IMR-90 (cell line): ENCODE results near the gene IVL.

Experiments
- BHLHE40 ChIP-seq: fragments of 150-350 bp; IDR thresholded peaks from 2 replicates; pipeline ENCODE4 v1.6.1; 2016; ENCODE audit warnings: mild to moderate bottlenecking, low read depth, low read length
- CEBPB ChIP-seq: IDR thresholded peaks from 2 replicates; pipeline ENCODE4 v1.6.1; 2012; ENCODE audit warnings: low read depth, low read length, improper control_type of control experiment
- FOS ChIP-seq: fragments of 150-350 bp; IDR thresholded peaks from 2 replicates; pipeline ENCODE4 v1.6.1; 2016; ENCODE audit warnings: low read depth, low read length
- MXI1 ChIP-seq: IDR thresholded peaks from 2 replicates; pipeline ENCODE4 v1.6.1; 2012; ENCODE audit warnings: low read depth, mild to moderate bottlenecking, low read length, moderate library complexity, borderline replicate concordance
- NFE2L2 ChIP-seq: fragments of 150-350 bp; IDR thresholded peaks from 2 replicates; pipeline ENCODE4 v1.6.1; 2016; ENCODE audit warnings: low read depth, mild to moderate bottlenecking, low read length
- POLR2A ChIP-seq: IDR thresholded peaks from 2 replicates; pipeline ENCODE4 v1.6.1; 2012; ENCODE audit warnings: mild to moderate bottlenecking, low read depth, low read length
- RAD21 ChIP-seq: IDR thresholded peaks from 2 replicates; pipeline ENCODE4 v1.6.1; 2012; ENCODE audit warnings: low read length, improper control_type of control experiment
- RCOR1 ChIP-seq: IDR thresholded peaks from 2 replicates; pipeline ENCODE4 v1.6.1; 2012; ENCODE audit warnings: mild to moderate bottlenecking, low read length, improper control_type of control experiment; ENCODE audit not compliant: insufficient replicate concordance
- SMC3 ChIP-seq: fragments of 150-350 bp; IDR thresholded peaks from 2 replicates; pipeline ENCODE4 v1.6.1; 2016; ENCODE audit warnings: low read depth, mild to moderate bottlenecking, antibody characterized with exemption, low read length, moderate library complexity
- TF ChIP-seq, protein P1 (sequence below): conservative IDR thresholded peaks from 2 replicates; pipeline ENCODE4 v1.5.1; 2012; ENCODE audit warnings: mild to moderate bottlenecking, low read depth, low read length, improper control_type of control experiment
- TF ChIP-seq, protein P2 (sequence below): fragments of 150-350 bp; IDR thresholded peaks from 2 replicates; pipeline ENCODE4 v1.6.1; 2016; ENCODE audit warnings: low read depth, mild to moderate bottlenecking, low read length, moderate library complexity, borderline replicate concordance

- TF ChIP-seq SMC3, result no peak
- TF ChIP-seq RCOR1, result no peak
- TF ChIP-seq, protein P1, sequence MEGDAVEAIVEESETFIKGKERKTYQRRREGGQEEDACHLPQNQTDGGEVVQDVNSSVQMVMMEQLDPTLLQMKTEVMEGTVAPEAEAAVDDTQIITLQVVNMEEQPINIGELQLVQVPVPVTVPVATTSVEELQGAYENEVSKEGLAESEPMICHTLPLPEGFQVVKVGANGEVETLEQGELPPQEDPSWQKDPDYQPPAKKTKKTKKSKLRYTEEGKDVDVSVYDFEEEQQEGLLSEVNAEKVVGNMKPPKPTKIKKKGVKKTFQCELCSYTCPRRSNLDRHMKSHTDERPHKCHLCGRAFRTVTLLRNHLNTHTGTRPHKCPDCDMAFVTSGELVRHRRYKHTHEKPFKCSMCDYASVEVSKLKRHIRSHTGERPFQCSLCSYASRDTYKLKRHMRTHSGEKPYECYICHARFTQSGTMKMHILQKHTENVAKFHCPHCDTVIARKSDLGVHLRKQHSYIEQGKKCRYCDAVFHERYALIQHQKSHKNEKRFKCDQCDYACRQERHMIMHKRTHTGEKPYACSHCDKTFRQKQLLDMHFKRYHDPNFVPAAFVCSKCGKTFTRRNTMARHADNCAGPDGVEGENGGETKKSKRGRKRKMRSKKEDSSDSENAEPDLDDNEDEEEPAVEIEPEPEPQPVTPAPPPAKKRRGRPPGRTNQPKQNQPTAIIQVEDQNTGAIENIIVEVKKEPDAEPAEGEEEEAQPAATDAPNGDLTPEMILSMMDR, result no peak
- no peak for TF ChIP-seq POLR2A
- no peak for TF ChIP-seq BHLHE40
- TF ChIP-seq CEBPB, result no peak
- TF ChIP-seq RAD21, result no peak
- TF ChIP-seq MXI1, result no peak
- TF ChIP-seq, protein P2, sequence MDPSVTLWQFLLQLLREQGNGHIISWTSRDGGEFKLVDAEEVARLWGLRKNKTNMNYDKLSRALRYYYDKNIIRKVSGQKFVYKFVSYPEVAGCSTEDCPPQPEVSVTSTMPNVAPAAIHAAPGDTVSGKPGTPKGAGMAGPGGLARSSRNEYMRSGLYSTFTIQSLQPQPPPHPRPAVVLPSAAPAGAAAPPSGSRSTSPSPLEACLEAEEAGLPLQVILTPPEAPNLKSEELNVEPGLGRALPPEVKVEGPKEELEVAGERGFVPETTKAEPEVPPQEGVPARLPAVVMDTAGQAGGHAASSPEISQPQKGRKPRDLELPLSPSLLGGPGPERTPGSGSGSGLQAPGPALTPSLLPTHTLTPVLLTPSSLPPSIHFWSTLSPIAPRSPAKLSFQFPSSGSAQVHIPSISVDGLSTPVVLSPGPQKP, result no peak
- TF ChIP-seq NFE2L2, result no peak
- no peak for TF ChIP-seq FOS
These were observed 31.5 kb upstream of the IVL start for GRCh38 chr1:152876827-152877226.
